ENCODE results near the gene ANKRD34A.

DNA sequence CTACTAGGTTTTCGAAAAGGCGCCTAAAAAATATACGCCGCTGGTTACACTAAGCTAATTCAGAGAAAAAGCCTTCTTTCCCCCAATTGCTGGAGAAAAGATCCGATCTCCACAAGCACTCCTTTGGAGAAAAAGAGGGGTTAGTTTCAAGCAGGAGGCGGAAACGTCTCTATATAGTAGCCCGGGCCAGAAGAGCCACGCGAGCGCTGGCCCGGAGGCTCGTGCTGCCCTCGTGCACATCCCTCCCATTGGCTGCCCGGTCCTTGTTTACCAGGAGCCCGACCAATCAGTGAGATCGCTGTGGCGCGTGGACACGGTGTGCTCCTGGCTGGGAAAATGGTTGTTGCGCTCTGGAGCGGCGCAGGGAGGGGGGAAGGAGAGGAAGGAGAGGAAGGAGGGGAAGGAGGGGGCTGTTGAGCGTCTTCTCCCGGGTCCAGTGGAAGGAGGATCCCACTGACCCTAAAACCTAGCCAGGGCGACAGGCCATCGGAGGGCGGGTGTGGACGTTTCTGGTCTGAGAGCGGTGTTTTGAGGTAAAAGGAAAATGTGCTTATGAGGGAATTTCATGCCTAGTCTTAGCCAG, 32.1 kb upstream of the ANKRD34A start, which contains the start of gene TXNIP:
- TF ChIP-seq, protein P1, sequence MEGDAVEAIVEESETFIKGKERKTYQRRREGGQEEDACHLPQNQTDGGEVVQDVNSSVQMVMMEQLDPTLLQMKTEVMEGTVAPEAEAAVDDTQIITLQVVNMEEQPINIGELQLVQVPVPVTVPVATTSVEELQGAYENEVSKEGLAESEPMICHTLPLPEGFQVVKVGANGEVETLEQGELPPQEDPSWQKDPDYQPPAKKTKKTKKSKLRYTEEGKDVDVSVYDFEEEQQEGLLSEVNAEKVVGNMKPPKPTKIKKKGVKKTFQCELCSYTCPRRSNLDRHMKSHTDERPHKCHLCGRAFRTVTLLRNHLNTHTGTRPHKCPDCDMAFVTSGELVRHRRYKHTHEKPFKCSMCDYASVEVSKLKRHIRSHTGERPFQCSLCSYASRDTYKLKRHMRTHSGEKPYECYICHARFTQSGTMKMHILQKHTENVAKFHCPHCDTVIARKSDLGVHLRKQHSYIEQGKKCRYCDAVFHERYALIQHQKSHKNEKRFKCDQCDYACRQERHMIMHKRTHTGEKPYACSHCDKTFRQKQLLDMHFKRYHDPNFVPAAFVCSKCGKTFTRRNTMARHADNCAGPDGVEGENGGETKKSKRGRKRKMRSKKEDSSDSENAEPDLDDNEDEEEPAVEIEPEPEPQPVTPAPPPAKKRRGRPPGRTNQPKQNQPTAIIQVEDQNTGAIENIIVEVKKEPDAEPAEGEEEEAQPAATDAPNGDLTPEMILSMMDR (IDR thresholded peaks at IDR 0.05): peak in 2 of 4 experiments; percentile 9 to 24
- peak; percentile 88 for TF ChIP-seq POLR2A (IDR thresholded peaks at IDR 0.05)
